M059J (cell line): Measurements from ENCODE around the gene SCAF1. TPM values are rescaled to one million over a fixed set of nuclear protein-coding genes. Genes with fewer than 3 reads are reported as not detected.

Source experiments
- DNase-seq: peaks from one replicate; pipeline ENCODE4 v3.0.0-alpha.2; 2012; ENCODE audit warnings: low read depth
- total RNA-seq: library from RNA; depleted of rRNA; stranded (reverse); fragments of >200 nt; shearing (Covaris generic); gene quantifications from 2 replicates; pipeline ENCODE4 v1.2.3, GENCODE V29; 2014

SCAF1 gene
- total RNA-seq, 1 experiment from 2014 or later: 26.5 TPM

- DNase-seq: no peak
Observed at GRCh38 chr19:49646586-49646985, 4.6 kb downstream of the SCAF1 start.

DNA sequence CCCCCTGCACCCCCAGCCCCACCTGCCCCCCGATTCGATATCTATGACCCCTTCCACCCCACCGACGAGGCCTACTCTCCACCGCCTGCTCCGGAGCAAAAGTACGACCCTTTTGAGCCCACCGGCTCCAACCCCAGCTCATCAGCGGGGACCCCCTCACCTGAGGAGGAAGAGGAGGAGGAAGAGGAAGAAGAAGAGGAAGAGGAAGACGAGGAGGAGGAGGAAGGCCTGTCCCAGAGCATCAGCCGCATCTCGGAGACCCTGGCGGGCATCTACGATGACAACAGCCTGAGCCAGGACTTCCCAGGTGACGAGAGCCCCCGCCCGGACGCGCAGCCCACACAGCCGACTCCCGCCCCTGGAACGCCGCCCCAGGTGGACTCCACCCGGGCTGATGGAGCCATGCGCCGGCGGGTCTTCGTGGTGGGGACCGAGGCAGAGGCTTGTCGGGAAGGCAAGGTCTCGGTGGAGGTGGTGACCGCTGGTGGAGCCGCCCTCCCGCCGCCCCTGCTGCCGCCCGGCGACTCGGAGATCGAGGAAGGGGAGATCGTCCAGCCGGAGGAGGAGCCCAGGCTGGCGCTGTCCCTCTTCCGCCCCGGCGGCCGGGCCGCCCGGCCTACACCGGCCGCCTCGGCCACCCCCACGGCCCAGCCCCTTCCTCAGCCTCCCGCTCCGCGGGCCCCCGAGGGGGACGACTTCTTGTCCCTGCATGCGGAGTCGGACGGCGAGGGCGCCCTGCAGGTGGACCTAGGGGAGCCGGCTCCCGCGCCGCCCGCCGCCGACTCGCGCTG is 9.2 kb downstream of the SCAF1 start:
- no peak for DNase-seq

GRCh38 chr19:49651820-49652550 is 10.0 kb downstream of the SCAF1 start:
- DNase-seq: no peak

- DNase-seq: no peak
Observed at GRCh38 chr19:49652551-49653465, 10.8 kb downstream of the SCAF1 start.

GRCh38 chr19:49653466-49653806 is 11.4 kb downstream of the SCAF1 start:
- DNase-seq: no peak

GRCh38 chr19:49654581-49654980 is 12.6 kb downstream of the SCAF1 start:
- no peak for DNase-seq

DNA sequence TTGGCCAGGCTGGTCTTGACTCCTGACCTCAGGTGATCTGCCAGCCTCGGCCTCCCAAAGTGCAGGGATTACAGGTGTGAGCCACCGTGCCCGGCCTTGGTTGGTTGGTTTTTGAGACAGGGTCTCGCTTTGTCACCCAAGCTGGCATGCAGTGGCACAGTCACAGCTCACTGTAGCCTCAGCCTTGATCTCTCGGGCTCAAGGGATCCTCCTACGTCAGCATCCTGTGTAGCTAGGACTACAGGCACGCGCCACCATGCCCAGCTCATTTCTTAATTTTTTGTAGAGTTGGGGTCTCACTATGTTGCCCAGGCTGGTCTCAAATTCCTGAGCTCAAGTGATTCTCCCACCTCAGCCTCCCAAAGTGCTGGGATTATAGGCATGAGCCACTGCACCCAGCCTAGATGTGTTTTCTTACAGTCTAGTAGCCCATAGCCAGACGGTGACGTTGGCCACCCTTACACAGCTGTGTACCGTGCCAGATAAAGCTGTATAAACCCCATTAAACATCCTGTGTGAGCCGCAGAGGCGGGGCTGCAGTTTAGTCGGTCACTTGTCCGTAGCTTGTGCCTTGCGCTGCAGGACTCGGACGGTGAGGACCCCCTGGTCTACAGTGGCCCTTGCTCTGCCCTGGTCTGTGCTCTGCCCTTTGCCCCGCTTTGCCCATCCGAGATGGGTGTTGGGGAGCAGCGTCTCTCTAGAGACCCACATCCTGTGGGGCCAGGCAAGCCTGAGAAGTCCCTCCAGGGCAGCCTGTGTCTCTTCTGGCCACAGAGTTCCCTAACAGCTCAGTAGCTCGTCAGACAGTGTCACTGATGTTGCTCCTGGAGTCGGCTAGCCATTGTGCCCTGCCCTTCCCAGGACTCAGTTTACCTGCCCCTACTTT is 13.8 kb downstream of the SCAF1 start:
- DNase-seq: no peak

- DNase-seq: no peak
Observed at GRCh38 chr19:49656456-49657109, 14.6 kb downstream of the SCAF1 start.

DNA sequence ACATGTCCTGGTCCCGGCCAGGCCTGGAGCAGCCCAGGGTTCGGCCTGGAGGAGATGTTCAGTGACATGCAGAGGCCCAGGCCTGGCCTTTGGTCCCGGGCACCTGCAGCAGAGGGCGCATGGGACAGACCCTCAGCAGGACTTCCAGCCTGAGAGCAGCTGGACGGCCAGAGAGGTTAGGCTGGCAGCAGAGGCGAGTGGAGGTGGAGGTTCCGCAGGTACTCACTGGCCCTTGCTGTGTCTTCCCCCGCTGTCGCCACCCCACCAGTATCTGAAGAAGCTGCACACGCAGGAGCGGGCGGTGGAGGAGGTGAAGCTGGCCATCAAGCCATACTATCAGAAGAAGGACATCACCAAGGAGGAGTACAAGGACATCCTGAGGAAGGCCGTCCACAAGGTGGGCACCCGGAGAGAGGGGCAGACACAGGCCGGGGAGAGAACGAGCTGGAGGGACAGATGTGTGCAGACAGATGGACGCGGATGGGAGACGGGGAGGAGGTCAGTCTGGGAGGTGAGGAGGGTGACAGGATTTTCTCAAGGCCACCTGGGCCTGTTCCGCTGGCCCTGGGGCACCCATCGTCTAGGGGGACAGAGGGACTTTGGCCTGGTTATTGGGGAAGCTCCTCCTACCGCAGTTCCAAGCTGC is 15.6 kb downstream of the SCAF1 start:
- DNase-seq: no peak

DNA sequence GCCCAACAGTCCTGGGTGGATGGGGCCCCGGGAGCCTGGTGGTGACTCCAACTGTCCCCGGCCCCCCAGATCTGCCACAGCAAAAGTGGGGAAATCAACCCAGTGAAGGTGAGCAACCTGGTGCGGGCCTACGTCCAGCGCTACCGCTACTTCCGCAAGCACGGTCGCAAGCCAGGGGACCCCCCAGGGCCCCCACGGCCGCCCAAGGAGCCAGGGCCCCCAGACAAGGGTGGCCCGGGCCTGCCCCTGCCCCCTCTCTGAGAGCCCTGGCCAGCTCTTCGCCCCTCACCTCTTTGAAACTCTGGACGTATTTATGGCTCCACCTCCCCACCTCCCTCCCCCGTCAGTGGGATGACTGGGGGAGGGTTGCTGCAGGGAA is 16.1 kb downstream of the SCAF1 start:
- no peak for DNase-seq

- DNase-seq: no peak
Observed at GRCh38 chr19:49658566-49659442, 16.8 kb downstream of the SCAF1 start.

DNA sequence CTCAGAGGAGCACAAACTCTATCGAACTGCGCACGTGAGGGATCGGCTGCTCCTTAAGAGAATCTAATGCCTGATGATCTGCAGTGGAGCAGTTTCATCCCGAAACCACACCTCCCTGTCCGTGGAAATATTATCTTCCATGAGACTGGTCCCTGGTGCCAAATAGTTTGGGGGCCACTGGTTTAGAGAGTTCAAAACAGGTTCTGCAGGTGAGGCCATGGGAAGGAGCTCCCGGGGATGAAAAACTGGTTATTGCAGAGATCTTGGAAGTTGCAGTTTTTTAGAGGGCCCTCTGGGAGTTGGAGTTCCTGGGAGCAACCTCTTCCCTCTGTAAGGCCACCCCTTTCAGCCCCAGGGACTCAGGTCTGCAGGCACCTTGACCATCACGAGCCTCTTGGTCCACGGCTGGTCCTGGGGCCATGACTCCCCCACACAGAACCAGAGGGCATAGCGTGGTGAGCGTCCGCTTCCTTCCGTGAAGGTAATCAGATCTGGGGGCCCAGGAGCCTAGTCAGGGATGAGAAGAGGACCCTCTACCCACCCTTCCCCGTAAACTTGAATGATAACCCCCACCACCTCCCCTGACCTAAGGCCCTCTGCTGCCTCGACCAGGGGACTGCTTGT is 18.4 kb downstream of the SCAF1 start:
- no peak for DNase-seq

GRCh38 chr19:49662011-49662410 is 20.0 kb downstream of the SCAF1 start:
- no peak for DNase-seq

DNA sequence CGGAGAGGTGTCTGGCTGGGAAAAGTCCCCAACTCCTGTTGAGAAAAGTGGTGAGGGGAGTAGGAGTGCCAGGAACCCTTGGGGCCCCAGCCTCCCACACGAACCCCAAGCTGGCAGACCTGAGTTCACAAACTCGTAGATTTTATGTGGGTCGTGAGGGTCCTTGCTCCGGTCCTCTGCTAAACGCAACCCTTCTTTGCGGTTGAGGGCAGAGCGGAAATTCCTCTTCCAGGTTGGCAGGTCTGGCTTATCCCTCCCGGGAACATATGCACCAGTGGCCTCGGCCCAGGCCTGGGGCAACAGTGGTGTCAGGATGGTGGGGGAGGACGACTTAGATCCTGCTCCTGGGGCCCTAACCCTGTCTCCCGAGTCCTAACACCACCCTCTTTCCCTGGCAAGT is 21.2 kb downstream of the SCAF1 start:
- no peak for DNase-seq

DNA sequence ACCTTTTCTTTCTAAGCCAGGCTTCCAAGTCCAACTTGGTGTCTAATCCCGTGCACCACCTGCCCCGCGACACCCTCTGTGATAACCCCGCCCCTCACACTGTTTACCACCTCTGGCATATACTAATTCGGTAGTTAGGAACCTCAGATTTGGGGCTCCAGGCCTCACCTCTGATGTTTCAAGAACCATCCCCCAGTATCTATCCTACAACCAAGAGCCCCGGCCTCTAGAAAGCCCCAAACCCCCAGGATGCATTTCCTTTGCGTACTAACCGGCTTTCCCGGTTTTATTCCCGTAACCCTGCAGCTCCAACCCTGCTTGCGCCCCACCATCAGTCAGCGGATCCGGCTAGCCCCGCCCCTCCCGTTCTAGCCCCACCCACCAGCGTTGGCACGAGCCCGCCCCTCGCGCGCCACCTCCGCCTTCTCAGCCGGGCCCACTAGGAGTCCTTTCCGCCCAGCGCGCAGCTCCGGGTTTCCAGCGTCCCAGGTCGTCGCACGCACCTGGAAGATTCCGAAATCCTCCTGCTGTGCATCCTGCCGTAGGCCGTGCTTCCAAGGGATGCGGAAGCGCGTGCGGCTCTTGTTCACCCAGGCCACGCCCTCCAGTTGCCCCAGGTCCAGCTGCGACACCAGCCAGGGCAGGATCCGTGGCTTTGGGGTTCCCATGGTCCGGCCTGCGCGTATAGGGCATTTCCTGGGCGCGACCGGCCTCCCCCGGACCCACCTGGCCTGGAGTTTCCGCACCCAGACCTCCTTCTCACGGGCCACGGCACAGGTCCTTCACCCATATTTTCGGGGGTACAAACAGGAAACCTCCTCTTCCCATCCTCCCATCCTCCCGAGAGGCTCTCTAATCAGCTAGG is 22.4 kb downstream of the SCAF1 start:
- peak; percentile 96 for DNase-seq

DNA sequence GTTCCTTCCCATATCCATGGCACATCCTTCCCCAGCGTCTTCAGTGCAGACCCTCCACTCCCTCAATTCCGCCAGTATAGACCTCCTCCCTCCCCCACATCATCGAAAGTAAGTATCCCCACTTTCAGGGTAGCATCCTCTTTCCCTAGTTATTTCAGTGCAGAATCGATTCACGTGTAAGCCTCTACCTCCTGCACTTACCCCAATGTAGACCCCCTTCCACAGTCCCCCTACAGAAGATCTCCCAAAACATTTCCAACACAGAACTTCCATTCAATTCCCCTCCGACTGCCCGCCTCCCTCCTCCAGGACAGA is 23.0 kb downstream of the SCAF1 start:
- DNase-seq: no peak

- DNase-seq: peak; percentile 97
Observed at GRCh38 chr19:49665351-49666119, 23.5 kb downstream of the SCAF1 start, which contains the start of the genes BCL2L12 and IRF3. Gene BCL2L12, plus strand, starts transcription at chr19:49665933. Its CDS starts 760 bp downstream, at chr19:49666693. Gene IRF3, minus strand, starts transcription at chr19:49665857. Its CDS starts 1,019 bp downstream, at chr19:49664838.
